GM12874 (cell line): ENCODE data around the gene SCFD1.

Source experiments
- CTCF ChIP-seq: IDR thresholded peaks from 2 replicates; pipeline ENCODE4 v1.5.1; 2011; ENCODE audit warnings: low read depth, mild to moderate bottlenecking, control low read depth, low read length, moderate library complexity; ENCODE audit not compliant: insufficient read depth

The SCFD1 gene

DNA sequence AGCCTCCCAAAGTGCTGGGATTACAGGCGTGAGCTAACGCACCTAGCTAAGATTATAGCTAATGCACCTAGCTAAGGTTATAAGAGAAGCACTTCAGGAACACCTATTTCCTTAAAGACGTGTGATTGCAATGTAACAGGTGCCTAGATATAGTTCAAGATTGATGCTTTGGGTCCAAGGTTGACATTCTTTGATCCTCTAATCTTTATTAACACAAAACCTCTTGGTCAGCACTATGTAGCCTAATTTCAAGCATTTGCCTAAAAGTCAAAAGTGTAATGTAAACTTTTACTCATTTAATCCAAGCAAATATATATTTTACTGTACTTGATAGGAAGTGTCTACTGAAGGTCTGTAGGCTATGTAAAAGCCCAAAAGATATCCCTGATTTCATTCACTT lies 36.5 kb downstream of the SCFD1 start:
- no peak for TF ChIP-seq CTCF

- TF ChIP-seq CTCF, result no peak
Measured at GRCh38 chr14:30669594-30669993, 47.5 kb downstream of the SCFD1 start.

- TF ChIP-seq CTCF, result no peak
Measured at GRCh38 chr14:30673071-30673470, 51.0 kb downstream of the SCFD1 start.

- TF ChIP-seq CTCF, result no peak
Measured at GRCh38 chr14:30678926-30679431, 56.9 kb downstream of the SCFD1 start.

DNA sequence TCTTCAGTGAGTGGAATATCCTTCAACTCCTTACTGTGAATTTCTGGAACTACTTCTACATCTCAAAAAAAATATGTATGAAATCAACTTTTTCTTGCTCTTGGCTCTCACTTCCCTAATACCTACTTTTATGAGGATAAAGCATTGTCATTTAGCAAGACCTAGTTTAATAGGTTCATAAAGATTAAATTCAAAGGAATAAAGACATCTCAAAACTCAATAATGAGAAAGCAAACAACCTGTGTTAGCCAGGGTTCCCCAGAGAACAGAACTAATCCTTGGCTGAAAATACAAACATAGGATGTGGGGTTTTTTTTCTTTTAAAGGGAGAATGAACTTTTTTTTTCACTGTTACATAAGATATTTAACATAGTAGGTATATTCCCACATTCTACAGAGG lies 57.9 kb downstream of the SCFD1 start:
- TF ChIP-seq CTCF, result no peak

- TF ChIP-seq CTCF, result no peak
Measured at GRCh38 chr14:30681752-30682355, 59.7 kb downstream of the SCFD1 start.

DNA sequence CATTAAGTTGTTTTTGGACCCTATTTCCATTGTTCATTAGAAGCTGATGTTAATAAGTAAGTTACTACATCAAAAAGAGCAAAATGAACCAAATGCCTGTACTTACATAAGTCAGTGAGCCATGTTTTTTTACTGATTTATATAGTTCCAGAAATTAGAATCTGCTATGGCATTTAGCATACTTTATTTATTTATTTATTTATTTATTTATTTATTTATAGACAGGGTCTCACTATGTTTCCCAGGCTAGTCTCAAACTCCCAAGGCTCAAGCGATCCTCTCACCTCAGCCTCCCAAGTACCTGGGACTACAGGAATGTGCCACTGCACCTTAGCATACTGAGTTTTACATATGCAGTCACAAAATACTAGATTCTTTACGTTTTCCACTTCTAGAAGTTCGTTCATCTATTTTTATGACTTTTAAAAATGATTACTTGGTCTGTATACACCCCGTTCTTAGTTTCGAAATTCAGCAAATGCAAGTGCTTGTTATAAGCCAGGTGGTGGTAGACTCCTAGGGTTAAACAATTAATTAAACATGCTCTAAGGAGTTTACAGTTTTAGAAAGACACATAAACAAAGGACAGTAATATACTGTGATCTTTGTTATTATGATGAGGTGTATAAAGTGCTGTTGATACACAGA lies 69.8 kb downstream of the SCFD1 start:
- TF ChIP-seq CTCF, result no peak
